IPS-18c (cell line): Measurements from ENCODE around the gene FTH1.

Experiments
- H3K4me3 ChIP-seq: 2 replicates; pipeline ENCODE4 v1.7.0; 2013; ENCODE audit warnings: low read depth, mild to moderate bottlenecking, low read length, moderate library complexity; ENCODE audit not compliant: insufficient read depth
- H3K9me3 ChIP-seq: one replicate; pipeline ENCODE4 v1.6.1; 2013; ENCODE audit warnings: mild to moderate bottlenecking, low read length, moderate library complexity; ENCODE audit not compliant: control insufficient read depth, insufficient read depth

FTH1 gene

DNA sequence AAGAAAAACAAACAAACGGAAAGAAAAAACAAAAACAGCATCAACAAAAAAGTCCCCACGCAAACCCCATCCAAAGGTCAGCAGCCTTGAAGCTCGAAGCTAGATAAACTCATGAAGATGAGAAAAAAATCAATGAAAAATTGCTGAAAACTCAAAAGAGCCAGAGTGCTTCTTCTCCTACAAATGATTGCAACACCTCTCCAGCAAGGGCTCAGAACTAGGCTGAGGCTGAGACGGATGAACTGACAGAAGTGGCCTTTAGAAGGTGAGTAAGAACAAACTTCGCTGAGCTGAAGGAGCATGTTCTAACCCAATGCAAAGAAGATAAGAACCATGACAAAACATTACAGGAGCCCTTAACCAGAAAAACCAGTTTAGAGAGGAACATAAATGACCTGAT, 18.4 kb upstream of the FTH1 start:
- Histone ChIP-seq H3K9me3 (peaks cover 2% of the 10 kb centered on the region), H3K4me3 (no peak overlapping the region)

DNA sequence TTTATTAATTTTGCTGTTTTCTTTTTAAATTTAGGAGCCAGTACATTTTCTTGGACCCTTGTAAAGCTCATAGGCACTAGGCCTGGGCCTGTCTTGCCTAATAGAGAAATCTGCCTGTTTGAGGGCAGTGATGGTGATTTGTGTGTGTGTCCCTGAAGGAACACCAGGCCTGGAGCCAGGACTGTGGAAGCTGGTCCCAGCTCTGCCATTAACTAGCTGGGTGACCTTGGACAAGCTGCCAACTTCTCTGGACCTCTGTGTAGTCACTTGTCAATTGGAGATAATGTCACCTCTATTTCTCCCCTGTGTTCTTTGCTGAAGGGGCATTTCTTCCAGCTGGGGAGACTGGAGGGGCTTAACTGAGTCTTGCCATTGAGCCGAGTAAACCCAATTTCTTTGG, 16.0 kb upstream of the FTH1 start:
- Histone ChIP-seq H3K9me3 (peaks cover 2% of the 10 kb centered on the region), H3K4me3 (no peak overlapping the region)

DNA sequence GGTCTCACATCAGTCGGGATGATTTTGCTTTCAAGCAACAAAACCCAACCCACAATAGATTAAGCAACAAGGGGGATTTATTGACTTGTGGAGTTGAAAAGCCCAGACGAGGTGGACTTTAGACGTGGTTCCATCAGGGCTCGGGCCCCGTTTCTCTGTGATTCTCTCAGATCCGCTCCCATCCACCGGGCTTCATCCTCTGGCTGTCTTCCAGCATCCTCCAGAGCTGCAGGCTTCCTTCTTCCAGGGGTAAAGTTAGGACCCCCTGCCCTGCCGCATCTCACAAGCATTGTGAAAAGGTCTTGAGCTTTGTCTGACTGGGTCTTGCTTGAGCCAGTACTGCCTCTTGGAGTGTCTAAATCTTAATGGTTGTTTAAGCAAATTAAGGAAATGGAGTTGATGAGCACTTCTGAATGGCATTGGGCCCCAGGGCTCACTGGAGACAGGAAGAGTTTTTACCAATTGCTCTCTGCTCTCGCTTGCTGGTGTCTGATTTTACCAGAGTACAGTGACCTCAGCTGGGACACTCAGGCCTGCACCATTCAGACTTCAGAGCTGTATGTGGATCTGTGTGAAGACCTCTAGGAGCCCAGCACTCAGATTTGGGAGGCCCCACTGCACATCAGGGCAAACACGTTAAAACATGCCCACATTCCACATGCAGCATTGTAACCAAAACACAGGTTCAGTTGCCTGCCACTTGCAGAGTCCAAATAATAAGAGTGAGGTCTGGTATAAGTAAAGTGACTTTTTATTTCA, 13.5 kb upstream of the FTH1 start:
- Histone ChIP-seq H3K9me3 (peaks cover 2% of the 10 kb centered on the region), H3K4me3 (no peak overlapping the region)

DNA sequence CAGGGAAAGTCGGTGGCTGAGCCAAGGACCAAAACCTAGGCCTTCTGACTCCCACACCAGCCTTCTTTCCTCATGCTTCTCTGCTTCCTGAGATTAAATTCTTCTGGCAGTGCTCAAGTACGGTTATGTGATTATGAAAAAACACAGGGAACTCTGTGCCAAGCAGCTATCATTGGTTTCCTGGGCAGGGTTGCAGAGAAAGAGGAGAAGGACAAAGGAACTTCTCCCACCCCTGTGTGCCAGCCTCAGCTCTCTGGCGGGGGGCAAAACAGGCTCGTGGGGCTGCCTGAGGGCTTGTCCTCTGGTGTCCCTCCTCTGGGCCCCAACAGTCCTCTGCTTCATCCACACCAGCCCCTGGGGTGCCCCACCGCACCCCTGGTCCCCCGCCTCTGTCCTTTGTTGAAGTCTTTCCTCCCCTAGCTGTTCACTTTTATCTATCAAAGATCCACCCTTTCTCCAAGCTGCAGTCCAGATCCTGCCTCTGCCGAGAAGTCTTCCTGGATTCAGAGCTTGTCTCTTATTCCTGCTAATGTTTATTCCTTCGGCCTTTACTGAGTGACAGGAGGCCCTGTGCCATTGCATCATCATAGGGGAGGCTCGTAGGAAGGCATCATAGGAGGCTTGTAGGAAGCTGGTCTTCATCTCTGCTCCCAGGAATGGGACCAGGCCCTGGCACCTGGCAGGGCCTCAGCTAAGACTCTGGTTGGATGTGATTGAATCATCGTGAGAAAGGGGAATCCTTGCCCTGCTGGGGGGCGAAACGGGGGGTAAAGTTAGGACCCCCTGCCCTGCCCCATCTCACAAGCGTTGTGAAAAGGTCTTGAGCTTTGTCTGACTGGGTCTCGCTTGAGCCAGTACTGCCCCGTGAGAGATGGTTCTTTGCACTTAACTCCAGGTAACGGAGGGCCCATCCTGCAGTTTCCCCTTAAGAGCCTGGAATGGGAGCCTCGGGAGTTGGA, 11.5 kb upstream of the FTH1 start:
- no peak overlapping the region for H3K4me3 ChIP-seq
- no peaks in the 10 kb centered on the region for H3K9me3 ChIP-seq

DNA sequence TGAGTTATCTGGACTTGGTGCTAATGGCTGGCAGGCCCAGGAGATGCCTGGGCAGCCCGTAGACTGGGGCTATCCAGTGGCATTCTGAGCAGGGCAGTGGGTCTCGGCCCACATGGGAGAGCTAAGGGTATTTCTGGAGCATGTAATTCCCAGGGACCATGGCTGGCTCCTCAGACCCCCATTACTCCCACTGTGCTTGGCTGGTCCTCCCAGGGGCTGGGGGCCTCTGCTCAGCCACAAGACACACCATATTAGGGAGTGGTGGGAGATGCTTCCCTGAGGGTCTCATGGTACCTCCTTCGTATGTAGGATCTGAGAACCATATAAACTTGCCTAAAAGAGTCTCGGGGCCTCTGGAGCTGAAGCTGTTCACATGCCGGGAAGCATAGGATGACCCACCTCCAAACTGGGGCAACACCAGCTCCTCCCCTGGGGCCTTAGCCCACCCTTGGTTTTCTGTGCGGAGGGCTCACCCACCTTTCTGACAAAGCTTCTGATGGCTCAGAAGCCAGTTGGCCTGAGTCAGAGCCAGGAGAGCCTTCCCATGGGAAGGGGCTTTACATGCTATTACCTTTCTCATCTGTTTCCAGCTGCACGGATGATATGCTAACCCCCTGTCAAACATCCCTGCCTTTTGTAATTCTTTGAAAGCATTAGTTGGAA, 9.5 kb upstream of the FTH1 start:
- H3K4me3 ChIP-seq, result no peak overlapping the region
- H3K9me3 ChIP-seq, result no peaks in the 10 kb centered on the region

DNA sequence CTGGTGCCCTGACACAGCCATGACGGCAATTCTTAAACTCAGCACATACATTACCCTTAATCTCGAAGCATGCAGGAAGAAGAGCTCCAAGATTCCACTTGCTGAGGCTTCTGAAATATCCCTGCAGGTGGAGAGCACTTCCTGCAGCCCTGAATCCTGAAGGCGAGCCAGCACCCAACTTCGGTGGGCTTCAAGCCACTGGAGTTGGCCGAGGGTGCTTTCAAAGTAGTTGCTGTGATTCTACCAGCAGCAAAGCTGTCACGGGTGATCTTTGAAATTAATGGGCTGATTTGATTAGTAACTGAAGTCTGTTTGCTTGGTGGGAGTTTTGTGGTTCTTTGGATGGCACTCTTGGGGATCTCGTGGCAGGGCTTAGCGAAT, 9.0 kb upstream of the FTH1 start:
- Histone ChIP-seq H3K4me3 (no peak overlapping the region), H3K9me3 (no peaks in the 10 kb centered on the region)

DNA sequence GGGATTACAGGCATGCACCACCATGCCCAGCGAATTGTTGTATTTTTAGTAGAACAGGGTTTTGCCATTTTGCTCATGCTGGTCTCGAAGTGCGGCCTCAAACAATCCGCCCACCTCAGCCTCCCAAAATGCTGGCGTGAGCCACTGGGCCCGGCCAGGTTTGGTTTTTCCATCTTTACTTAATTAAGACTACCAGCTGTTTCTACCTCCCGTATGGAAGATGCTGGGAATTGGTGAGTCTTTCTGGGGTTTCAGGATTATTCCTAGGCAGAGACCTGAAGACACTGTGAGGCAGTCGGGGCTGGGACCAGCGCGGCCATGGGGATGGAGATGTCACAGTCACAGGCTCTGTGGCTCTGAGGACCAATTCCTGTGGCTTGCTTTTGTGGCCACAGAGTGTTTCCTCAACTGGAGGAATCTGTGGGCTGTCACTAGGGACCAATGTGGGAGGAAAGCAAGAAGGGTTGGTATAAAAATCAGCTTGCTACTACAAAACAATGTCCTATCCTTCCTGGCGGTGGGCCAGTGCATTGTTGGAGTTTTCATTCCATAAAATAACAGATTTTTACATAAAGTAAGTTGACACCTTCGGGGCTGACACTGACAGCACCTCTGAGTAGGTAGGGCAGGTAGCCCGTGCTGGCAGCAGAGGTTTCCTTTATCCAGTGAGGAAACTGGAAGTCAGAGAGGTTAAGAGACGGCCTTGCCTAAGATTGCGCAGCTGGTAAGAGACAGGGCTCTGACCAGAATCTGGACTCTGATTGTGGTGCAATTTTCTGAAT, 8.4 kb upstream of the FTH1 start:
- Histone ChIP-seq H3K4me3 (no peak overlapping the region), H3K9me3 (no peaks in the 10 kb centered on the region)

DNA sequence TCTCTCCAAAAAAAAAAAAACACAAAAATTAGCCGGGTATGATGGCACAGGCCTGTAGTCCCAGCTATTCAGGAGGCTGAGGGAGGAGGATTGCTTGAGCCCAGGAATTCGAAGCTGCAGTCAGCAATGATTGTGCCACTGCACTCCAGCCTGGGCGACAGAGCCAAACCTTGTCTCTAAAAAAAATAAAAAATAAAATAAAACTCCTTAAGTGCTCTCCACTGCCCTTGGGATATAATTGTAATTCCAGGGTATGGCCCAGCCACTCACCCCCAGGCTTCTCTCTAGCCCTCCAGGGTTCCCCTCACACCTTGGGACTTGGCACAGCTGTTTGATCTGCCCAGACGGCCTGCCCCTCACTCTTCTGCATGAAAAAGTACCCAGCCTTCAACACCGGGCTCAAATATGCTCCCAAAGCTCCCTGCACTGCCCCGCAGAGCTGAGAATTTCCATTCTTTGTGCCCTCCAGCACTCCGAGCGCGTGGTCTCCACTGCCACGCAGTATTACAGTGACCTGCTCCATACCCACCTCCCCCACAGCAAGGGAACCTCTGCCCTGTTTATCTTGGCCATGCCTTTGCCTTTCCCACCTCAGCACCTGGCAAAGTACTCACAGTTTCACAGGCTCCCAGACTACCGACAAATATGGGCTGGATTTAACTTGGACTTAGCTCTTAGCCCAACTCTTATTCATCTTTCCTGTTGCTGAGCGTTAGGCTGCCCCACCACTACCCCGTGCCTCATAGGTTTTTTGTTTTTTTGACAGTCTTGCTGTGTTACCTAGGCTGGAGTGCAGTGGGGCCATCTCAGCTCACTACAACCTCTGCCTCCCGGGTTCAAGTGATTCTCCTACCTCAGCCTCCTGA, 7.6 kb upstream of the FTH1 start:
- H3K4me3 ChIP-seq, result no peak overlapping the region
- H3K9me3 ChIP-seq, result no peaks in the 10 kb centered on the region

DNA sequence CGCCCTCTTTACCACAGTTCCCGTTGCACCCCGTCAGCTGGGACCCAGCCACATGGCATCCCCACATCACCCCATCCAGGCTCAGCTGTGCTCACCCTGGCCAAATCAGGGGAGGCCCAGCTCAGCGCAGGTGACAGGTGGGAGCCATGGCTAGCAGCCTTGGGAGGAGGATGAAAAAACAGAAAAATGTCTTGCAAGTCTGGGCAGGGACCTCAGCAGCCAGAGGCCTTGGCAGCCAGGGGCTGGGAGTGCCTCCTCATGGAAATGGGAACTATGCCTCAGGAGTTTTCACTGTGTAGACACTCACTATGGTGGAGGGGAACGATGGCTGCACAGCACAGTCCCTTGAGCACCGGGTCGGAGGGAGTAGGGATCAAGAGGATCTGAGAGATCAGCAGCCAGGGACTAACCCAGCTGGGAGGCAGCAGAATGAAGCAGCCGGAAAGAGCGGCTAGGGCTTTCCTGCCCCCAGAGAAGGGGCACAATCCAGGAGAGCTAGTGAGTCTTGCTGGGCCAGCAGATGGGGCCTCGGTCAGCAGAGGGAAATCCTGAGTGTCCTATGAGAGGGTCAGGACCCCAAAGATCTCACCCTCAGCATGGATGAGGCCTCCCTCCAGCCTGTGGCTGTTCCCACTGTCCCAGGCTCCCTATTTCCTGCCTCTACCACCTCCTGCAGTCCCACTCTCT, 6.2 kb upstream of the FTH1 start:
- Histone ChIP-seq H3K9me3 (no peaks in the 10 kb centered on the region), H3K4me3 (no peak overlapping the region)

DNA sequence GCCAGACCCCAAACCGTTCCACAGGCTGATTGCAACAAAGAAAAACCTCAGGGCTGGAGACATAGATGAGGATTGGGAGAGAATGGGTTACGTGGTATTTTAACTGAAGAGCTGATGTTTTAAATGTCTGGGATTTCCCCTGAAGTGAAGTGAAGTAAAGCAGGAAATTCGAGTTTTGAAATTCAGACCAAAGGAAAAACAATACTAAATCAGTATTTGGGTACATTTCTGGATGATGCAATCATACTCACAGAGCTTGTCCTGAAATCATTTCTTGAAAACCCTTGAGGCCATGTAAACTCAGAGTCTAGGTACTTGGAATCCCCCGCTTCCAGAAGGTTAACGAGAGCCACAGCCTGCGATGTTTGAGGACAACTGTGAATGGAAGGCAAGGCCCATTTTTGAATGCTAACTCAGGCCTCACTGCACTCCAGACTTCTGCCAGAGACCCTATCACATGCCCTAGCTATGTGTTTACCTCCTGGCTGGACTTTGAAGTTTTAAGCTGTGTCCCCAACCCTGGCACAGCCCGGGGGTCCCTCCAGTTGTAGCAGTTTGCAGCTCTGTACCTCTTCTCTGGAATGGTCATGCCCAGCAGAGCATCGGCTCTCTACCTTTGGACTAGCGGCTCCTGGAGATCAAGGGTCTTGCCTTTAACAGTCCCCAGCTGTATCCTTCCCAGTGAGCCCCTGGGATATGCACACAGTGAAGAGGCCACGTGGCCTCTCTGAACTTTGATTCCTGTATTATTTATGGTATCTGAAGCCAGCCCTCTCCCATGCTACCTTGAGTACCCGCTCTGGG, 5.4 kb upstream of the FTH1 start:
- Histone ChIP-seq H3K4me3 (no peak overlapping the region), H3K9me3 (no peaks in the 10 kb centered on the region)

DNA sequence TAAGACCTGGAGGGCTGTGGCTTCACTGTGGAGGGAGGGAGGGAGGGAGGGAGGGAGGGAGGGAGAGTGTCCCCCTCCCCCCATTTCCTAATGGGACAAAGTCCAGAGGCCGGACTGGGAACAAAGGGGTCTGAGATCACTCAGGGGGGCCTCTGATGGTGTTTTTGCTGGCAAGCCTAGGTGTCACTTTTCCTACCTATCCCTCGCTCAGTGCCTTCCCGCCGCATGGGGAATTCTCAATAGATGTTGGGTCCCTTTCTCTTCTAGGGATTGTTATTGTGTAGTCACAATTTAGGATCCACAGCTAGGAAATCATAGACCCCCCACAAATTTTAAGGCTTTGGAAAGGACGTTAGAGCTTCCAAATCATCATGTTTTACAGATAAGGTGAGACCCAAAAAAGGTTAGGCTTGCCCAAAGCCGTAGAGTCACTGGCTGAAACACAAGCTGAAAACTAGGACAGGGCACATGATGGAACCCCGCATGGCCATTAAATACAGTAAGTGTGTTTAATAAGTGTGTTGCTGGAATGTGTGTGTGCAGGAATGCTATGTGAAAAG, 4.8 kb upstream of the FTH1 start:
- Histone ChIP-seq H3K4me3 (no peak overlapping the region), H3K9me3 (no peaks in the 10 kb centered on the region)

DNA sequence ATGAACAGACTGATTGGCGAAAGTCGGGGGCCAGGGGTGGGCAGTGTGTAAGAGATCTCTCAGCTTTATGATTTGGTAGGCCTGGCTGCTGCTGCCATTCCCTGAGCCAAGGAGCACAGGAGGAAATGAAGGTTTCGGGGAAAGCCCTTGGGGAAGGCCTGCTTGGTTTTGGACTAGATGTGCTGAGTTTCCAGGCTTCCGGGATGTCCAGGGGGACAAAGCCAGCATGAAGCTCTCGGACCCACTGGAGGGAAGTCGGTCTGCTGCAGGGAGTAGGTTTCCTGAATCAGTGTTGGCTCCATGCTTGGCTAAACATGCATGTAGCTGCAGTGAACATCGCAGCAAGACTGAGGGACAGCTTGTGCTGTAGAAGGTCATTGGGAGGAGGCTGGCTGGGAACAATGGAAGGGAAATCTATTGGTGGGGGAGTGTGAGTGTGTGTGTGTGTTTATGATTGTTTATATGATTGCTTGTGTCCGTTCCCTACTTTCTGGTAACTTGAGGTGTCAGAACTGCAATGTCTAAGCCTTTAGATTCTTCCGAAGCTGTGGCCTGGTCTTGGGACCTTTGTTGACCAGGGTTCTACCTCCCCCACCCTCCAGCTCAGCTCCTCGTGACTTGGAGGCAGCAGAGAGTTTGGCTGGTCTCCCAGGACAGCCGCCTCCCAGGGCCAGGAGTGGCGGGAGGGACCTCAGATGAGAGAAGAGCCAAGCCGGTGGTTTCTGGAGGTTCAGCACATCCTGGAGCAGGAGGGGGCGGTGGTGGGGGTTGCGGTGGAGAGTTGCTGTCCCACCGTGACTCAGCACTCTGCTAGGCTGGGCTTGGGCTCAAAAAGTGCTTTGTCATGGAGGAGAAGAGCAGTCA, 4.0 kb upstream of the FTH1 start:
- Histone ChIP-seq H3K9me3 (no peaks in the 10 kb centered on the region), H3K4me3 (no peak overlapping the region)

DNA sequence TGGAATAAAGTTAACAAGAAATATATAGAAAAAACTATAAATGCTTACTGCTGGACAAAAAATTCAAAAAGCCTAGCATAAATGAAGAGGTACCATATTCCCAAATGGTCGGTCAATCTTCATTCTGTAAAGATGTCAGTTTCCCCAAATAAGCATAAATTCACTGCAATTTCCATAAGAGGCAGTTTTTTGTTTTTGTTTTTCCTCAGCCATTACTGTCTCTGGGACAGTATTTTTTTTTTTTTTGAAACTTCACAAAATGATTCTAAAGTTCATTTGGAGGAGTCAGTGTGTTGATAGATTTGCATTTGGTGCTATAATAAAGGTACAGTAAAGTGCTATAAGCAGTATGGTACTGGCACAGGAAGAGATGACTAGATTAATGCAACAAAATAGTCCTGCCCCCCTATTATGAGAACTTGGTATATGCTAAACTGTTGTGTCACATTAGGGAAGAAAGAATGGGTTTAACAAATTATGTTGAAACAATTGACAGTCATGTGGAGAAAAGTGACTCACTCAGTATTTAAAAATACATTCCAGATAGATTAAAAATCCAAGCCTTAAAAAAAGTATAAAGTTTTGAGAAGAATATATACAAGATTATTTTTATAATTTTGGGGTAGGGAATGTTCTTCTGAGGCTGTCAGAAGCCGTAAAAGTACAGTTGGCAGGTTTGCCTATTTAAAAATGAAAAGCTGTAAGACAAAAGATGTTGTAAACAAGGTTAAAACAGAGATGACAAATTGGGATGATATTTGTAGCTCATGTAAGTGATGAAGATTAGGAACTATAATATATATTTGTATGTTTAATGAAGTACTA, 2.6 kb upstream of the FTH1 start:
- Histone ChIP-seq H3K4me3 (no peak overlapping the region), H3K9me3 (no peaks in the 10 kb centered on the region)
